Measurements from ENCODE around the gene FAM181B.

- TF ChIP-seq CTCF (optimal IDR thresholded peaks at IDR 0.05 in 1 of 3, IDR thresholded peaks at IDR 0.05 in 1 of 3, conservative IDR thresholded peaks at IDR 0.05 in 1 of 3; ENCODE audit: extremely low read depth in 1 of 3, insufficient read depth in 2 of 3, low read length in 3 of 3) (no peak), EZH2 (IDR thresholded peaks at IDR 0.05; ENCODE audit: low read length) (no peak)
Observed at GRCh38 chr11:82738091-82738490, 4.4 kb upstream of the FAM181B start.
